ENCODE data around the gene CAVIN2.

GRCh38 chr2:191851158-191851557 is 4.3 kb upstream of the CAVIN2 start:
- TF ChIP-seq CTCF (conservative IDR thresholded peaks at IDR 0.05) = no peak
- TF ChIP-seq EZH2 (IDR thresholded peaks at IDR 0.05; ENCODE audit: low read depth) = no peak

Data from PC-9 (cell line).